WI38 (cell line): ENCODE measurements around the gene ICAM5.

ENCODE experiments used
- H3K4me3 ChIP-seq: 2 replicates; pipeline ENCODE4 v1.5.1; 2011; ENCODE audit warnings: low read depth, mild to moderate bottlenecking, control low read depth, low read length
- TF ChIP-seq, protein P1 (sequence below): IDR thresholded peaks from 2 replicates; pipeline ENCODE4 v1.5.1; 2012; ENCODE audit warnings: low read depth, mild to moderate bottlenecking, control low read depth, low read length

ICAM5 gene

GRCh38 chr19:10290357-10290875, 664 bp downstream of the ICAM5 start:
- H3K4me3 ChIP-seq, result peak overlapping the region; percentile 69
- TF ChIP-seq, protein P1, sequence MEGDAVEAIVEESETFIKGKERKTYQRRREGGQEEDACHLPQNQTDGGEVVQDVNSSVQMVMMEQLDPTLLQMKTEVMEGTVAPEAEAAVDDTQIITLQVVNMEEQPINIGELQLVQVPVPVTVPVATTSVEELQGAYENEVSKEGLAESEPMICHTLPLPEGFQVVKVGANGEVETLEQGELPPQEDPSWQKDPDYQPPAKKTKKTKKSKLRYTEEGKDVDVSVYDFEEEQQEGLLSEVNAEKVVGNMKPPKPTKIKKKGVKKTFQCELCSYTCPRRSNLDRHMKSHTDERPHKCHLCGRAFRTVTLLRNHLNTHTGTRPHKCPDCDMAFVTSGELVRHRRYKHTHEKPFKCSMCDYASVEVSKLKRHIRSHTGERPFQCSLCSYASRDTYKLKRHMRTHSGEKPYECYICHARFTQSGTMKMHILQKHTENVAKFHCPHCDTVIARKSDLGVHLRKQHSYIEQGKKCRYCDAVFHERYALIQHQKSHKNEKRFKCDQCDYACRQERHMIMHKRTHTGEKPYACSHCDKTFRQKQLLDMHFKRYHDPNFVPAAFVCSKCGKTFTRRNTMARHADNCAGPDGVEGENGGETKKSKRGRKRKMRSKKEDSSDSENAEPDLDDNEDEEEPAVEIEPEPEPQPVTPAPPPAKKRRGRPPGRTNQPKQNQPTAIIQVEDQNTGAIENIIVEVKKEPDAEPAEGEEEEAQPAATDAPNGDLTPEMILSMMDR, result no peak

DNA sequence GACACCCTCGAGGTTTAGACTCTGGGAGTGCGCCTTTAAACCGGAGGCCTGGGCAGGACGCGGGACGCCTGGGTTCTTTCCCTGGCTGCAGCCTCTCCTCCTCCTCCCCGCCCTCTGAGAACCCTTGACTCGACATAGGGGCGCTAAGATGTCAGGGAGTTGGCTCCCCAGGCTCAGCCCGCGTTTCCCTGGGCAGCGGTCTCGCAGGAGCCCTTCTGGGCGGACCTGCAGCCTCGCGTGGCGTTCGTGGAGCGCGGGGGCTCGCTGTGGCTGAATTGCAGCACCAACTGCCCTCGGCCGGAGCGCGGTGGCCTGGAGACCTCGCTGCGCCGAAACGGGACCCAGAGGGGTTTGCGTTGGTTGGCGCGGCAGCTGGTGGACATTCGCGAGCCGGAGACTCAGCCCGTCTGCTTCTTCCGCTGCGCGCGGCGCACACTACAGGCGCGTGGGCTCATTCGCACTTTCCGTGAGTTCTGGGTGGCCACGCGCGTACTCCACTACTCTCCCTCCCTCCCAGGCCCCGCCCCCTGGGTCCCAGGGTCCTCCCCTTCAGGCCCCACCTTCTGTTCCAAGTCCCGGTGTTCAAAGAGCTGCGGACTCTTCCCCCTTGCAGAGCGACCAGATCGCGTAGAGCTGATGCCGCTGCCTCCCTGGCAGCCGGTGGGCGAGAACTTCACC, 1.3 kb downstream of the ICAM5 start:
- peak overlapping the region; percentile 69 for H3K4me3 ChIP-seq
- TF ChIP-seq, protein P1, result no peak

DNA sequence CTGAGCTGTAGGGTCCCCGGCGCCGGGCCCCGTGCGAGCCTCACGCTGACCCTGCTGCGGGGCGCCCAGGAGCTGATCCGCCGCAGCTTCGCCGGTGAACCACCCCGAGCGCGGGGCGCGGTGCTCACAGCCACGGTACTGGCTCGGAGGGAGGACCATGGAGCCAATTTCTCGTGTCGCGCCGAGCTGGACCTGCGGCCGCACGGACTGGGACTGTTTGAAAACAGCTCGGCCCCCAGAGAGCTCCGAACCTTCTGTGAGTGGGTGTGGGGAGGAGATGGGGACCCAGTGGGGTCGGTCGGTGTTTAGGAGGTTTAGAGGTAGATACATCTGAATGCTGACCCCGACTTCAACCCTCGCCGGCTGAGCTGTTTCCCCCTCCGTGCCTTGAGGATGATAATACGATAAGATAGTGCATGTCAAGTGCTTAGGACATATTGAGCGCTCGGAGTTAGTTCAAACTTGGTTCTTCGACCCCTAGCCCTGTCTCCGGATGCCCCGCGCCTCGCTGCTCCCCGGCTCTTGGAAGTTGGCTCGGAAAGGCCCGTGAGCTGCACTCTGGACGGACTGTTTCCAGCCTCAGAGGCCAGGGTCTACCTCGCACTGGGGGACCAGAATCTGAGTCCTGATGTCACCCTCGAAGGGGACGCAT, 1.9 kb downstream of the ICAM5 start:
- TF ChIP-seq, protein P1, result no peak
- H3K4me3 ChIP-seq, result peak overlapping the region; percentile 69

DNA sequence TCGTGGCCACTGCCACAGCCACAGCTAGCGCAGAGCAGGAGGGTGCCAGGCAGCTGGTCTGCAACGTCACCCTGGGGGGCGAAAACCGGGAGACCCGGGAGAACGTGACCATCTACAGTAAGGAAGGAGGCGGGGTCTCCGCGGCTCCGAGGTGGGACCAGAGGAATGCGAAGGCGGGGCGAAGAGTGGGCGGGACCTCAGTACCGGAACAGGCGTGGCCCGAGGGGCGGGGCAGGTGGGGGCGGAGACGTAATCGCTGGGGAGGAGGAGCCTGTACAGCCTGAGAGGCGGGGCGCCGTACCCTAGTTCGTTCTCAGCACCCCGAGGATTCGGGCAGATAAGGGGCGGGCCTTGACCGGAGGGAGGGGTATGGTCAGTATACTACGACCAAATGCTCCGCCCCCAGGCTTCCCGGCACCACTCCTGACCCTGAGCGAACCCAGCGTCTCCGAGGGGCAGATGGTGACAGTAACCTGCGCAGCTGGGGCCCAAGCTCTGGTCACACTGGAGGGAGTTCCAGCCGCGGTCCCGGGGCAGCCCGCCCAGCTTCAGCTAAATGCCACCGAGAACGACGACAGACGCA, 2.5 kb downstream of the ICAM5 start:
- peak overlapping the region; percentile 69 for H3K4me3 ChIP-seq
- TF ChIP-seq, protein P1, result no peak

GRCh38 chr19:10292789-10293636, 3.3 kb downstream of the ICAM5 start:
- peak overlapping the region; percentile 18; the same call in 1 of the 2 replicates for H3K4me3 ChIP-seq

GRCh38 chr19:10293637-10294367, 4.0 kb downstream of the ICAM5 start:
- no peak overlapping the region for H3K4me3 ChIP-seq
- TF ChIP-seq, protein P1, result no peak

More at GRCh38 chr19:10292789-10293636, 3.3 kb downstream of the ICAM5 start:
- TF ChIP-seq, protein P1, result no peak
